Measurements from ENCODE around the gene SLC28A1.

GRCh38 chr15:84979651-84980050, 95.2 kb downstream of the SLC28A1 start:
- TF ChIP-seq POLR2AphosphoS5 (IDR thresholded peaks at IDR 0.05; ENCODE audit: low read depth, low read length) (no peak), CTCF (IDR thresholded peaks at IDR 0.05) (no peak)

Measured in Panc1 (cell line).